Stomach (tissue), 19 donors: ENCODE measurements around the gene ZBTB37. TPM values are rescaled to one million over a fixed set of nuclear protein-coding genes. Genes with fewer than 3 reads are reported as not detected.

Experiments used
- DNase-seq, 2 donors: peaks; one replicate each; pipeline versions ENCODE4 v3.0.0 to v3.0.0-alpha.2; 2013 to 2019
- H3K27ac ChIP-seq, 5 donors: fragments of 200-600 bp in 4 of 5; sonication (generic) in 4 of 5; one replicate each; pipeline ENCODE4 v1.5.1; 2013 to 2019; ENCODE audit warnings: mild to moderate bottlenecking in 1 of 5, moderate library complexity in 1 of 5
- H3K27me3 ChIP-seq, 3 donors: fragments of 200-600 bp; sonication (generic); one replicate each; pipeline ENCODE4 v1.5.1; 2017 to 2019; ENCODE audit warnings: mixed run types in 1 of 3
- H3K36me3 ChIP-seq, 4 donors: fragments of 200-600 bp; sonication (generic); 1 replicate in 3 of 4; 2 replicates in 1 of 4; pipeline ENCODE4 v1.5.1; 2016 to 2019
- H3K4me1 ChIP-seq, 4 donors: fragments of 200-600 bp; sonication (generic); one replicate each; pipeline ENCODE4 v1.5.1; 2016 to 2019
- H3K4me3 ChIP-seq, 4 donors: fragments of 200-600 bp; sonication (generic) in 3 of 4; one replicate each; pipeline ENCODE4 v1.5.1; 2016 to 2019; ENCODE audit warnings: mild to moderate bottlenecking in 1 of 4
- H3K9me3 ChIP-seq, 4 donors: fragments of 200-600 bp; sonication (generic); one replicate each; pipeline ENCODE4 v1.5.1; 2016 to 2019
- CTCF ChIP-seq, 7 experiments: fragments of 450-650 bp in 4 of 7; fragments of 200-600 bp in 3 of 7; sonication (generic) in 3 of 7; IDR thresholded peaks; one replicate each; pipeline ENCODE4 v1.5.1; 2016 to 2019; ENCODE audit warnings: antibody characterized with exemption in 7 of 7, control low read depth in 2 of 7, mild to moderate bottlenecking in 1 of 7
- EP300 ChIP-seq: sonication (generic); formaldehyde crosslinking; IDR thresholded peaks from one replicate; pipeline ENCODE4 v1.6.1; 2017; ENCODE audit warnings: antibody characterized with exemption
- POLR2A ChIP-seq, 4 donors: fragments of 450-650 bp; IDR thresholded peaks; one replicate each; pipeline ENCODE4 v1.6.1; 2016; ENCODE audit warnings: antibody characterized with exemption in 4 of 4, control low read depth in 2 of 4, mild to moderate bottlenecking in 1 of 4, moderate library complexity in 1 of 4
- POLR2AphosphoS5 ChIP-seq, 3 donors: sonication (generic); formaldehyde crosslinking; IDR thresholded peaks; one replicate each; pipeline ENCODE4 v1.6.1; 2016; ENCODE audit warnings: antibody characterized with exemption in 3 of 3
- WGBS, 5 donors: extraction: QIAGEN DNeasy Blood & Tissue Kit in 3 of 5; methylation state at CpG; one replicate each; pipeline versions ENCODE4 v1.1.5 to v1.1.7; 2013 to 2018; 5-methylcytosine and 5-hydroxymethylcytosine counted together
- intact Hi-C: fragments of 100-400 bp; cut with DNase I; formaldehyde crosslinking; loops from one replicate; pipeline ENCODE4 v1.15.1; 2023; ENCODE audit warnings: low total_unique reads
- long read RNA-seq, 10 donors: transcript quantifications; one replicate each; lab custom pipeline, GENCODE V29; 2026
- polyA plus RNA-seq, 3 donors: library from polyadenylated mRNA; stranded (reverse); fragments of 200-250 nt; gene quantifications; one replicate each; pipeline ENCODE4 v1.2.3, GENCODE V29; 2013
- total RNA-seq, 5 donors: library from RNA; depleted of rRNA; stranded (reverse); fragments of >200 nt; gene quantifications; one replicate each; pipeline versions ENCODE4 v1.1.0 to v1.2.3, GENCODE V29; 2014 to 2016
- donor health status: healthy with polysubstance abuse.
- donor health status: Bipolar disorder and iron deficiency.
- donor health status: healthy.

Gene ZBTB37, protein sequence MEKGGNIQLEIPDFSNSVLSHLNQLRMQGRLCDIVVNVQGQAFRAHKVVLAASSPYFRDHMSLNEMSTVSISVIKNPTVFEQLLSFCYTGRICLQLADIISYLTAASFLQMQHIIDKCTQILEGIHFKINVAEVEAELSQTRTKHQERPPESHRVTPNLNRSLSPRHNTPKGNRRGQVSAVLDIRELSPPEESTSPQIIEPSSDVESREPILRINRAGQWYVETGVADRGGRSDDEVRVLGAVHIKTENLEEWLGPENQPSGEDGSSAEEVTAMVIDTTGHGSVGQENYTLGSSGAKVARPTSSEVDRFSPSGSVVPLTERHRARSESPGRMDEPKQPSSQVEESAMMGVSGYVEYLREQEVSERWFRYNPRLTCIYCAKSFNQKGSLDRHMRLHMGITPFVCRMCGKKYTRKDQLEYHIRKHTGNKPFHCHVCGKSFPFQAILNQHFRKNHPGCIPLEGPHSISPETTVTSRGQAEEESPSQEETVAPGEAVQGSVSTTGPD
- total RNA-seq = 10 to 100 TPM in 4 of 5 donors, under 1 TPM in 1; 0.29 to 62.9 (median 17.2) TPM
- polyA plus RNA-seq = under 1 TPM; 0.37 to 0.61 (median 0.55) TPM
- long read RNA-seq, donor 1 = 0 reads
- long read RNA-seq, donor 2 = 0 reads
- long read RNA-seq, donor 3 = 0 reads
- long read RNA-seq, donor 4 = 0 reads
- long read RNA-seq, donor 5 = 0 reads
- long read RNA-seq, donor 6 = 0 reads
- long read RNA-seq, donor 7 = 0 reads
- long read RNA-seq, donor 8 = 0 reads
- long read RNA-seq, donor 9 = 0 reads
- long read RNA-seq, donor 10, full-length matches to known transcripts = 1 of 1 reads
- long read RNA-seq, donor 10, partial matches to known transcripts = 0 of 1 reads
- long read RNA-seq, donor 10, other reads (novel, unspliced or antisense) = 0 of 1 reads

- no peaks in the 10 kb centered on the region for H3K27me3 ChIP-seq
- H3K9me3 ChIP-seq = no peaks in the 10 kb centered on the region
- WGBS, 5 donors = 0 to 1% (median 0%) methylated on average over 22 to 53 of the region's 53 CpGs
- peaks cover 20 to 72% (median 47%) of the 10 kb centered on the region in 4 donors for H3K4me1 ChIP-seq
- intact Hi-C loops = loop anchor here (10.0 kb wide), 1 partner anchor 56 kb away; no protein-coding TSS in a partner anchor
- H3K4me3 ChIP-seq = peak within 1 kb of the TSS; percentile 61 to 77 (median 68)
- H3K36me3 ChIP-seq = peaks cover 26 to 44% (median 40%) of the 10 kb centered on the region in 4 donors
- peak within 1 kb of the TSS; percentile 93 to 98 (median 95) for H3K27ac ChIP-seq
- peak; percentile 96 to 97 for DNase-seq
- TF ChIP-seq POLR2AphosphoS5 (IDR thresholded peaks at IDR 0.05) (peak in 1 of 3 donors; percentile 47), EP300 (no peak)
Measured at GRCh38 chr1:173868266-173869020, at the start of gene ZBTB37. TSS of gene ZBTB37 (plus strand) at chr1:173868380. CDS start at chr1:173870226, 1,846 bp downstream.

GRCh38 chr1:173818459-173818858, 49.7 kb upstream of the ZBTB37 start:
- no peak overlapping the region for H3K4me3 ChIP-seq
- H3K4me1 ChIP-seq = peaks cover 5 to 22% (median 10%) of the 10 kb centered on the region in 4 donors
- WGBS, 5 donors = 48 to 68% (median 62%) methylated on average over 1 of the region's 1 CpG
- H3K27me3 ChIP-seq = no peaks in the 10 kb centered on the region
- H3K9me3 ChIP-seq = no peaks in the 10 kb centered on the region
- no peak for DNase-seq
- peaks cover 0 to 14% (median 8%) of the 10 kb centered on the region in 4 donors for H3K36me3 ChIP-seq
- TF ChIP-seq EP300 = no peak
- no peak for TF ChIP-seq CTCF (IDR thresholded peaks at IDR 0.05)
- TF ChIP-seq POLR2AphosphoS5 (IDR thresholded peaks at IDR 0.05) = no peak
- no peak for TF ChIP-seq POLR2A (IDR thresholded peaks at IDR 0.05)
- intact Hi-C loops = no loop called here
- H3K27ac ChIP-seq = no peak overlapping the region

- Histone ChIP-seq H3K9me3 (no peaks in the 10 kb centered on the region), H3K4me3 (no peak overlapping the region), H3K27ac (no peak overlapping the region), H3K36me3 (peaks cover 0 to 14% (median 8%) of the 10 kb centered on the region in 4 donors), H3K27me3 (no peaks in the 10 kb centered on the region), H3K4me1 (peaks cover 9 to 44% (median 26%) of the 10 kb centered on the region in 4 donors)
- DNase-seq = no peak
- TF ChIP-seq POLR2AphosphoS5 (IDR thresholded peaks at IDR 0.05) = no peak
- TF ChIP-seq EP300 = no peak
- no peak for TF ChIP-seq POLR2A (IDR thresholded peaks at IDR 0.05)
- TF ChIP-seq CTCF (IDR thresholded peaks at IDR 0.05) = no peak
- 93 to 97% (median 95%) methylated on average over 4 of the region's 4 CpGs for WGBS, 5 donors
- intact Hi-C loops = loop anchor here (10.0 kb wide), 1 partner anchor 397 kb away; no protein-coding TSS in a partner anchor
Measured at GRCh38 chr1:173821680-173822079, 46.5 kb upstream of the ZBTB37 start.

DNA sequence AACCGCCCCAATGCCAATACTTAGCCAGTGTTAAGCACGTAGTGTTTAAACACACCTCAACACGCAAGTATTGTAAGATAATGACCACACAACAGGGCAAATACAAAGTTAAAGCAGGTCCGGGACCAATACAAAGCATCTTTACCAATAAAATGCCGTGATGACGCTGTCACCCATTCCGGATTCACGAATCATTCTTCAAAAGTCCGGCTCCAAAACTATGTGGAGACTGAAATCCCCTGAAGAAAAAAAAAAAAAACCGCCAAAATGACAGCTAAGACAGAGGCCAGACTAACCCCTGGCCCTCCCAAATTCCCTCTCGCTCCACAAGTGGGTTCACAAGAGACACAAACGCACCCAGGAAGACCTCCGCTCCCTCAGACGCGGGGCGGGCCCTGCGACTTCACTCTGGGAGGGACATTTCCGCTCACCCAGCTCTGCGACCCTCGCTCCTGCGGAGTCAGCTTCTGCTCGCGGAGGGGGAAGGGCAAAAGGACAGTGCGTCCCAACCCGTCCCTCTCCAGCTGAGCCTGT, 44.3 kb upstream of the ZBTB37 start:
- Histone ChIP-seq H3K4me3 (peak overlapping the region; percentile 63 to 91 (median 74)), H3K27ac (peak overlapping the region; percentile 89 to 98 (median 95)), H3K36me3 (peaks cover 0 to 4% (median 2%) of the 10 kb centered on the region in 4 donors), H3K9me3 (no peaks in the 10 kb centered on the region), H3K4me1 (peaks cover 9 to 60% (median 35%) of the 10 kb centered on the region in 4 donors), H3K27me3 (no peaks in the 10 kb centered on the region)
- TF ChIP-seq POLR2A (IDR thresholded peaks at IDR 0.05) = no peak
- no peak for TF ChIP-seq EP300
- no peak for TF ChIP-seq CTCF (IDR thresholded peaks at IDR 0.05)
- DNase-seq = no peak
- WGBS, 5 donors = 0 to 1% (median 0%) methylated on average over 21 to 25 of the region's 25 CpGs
- intact Hi-C loops = loop anchor here (10.0 kb wide), 1 partner anchor 399 kb away; no protein-coding TSS in a partner anchor
